Measurements from ENCODE around the gene KCNK5. TPM values are rescaled to one million over a fixed set of nuclear protein-coding genes. Genes with fewer than 3 reads are reported as not detected.

Gene KCNK5
- total and polyA plus RNA-seq, 5 donors = 1.1 to 1.9 (median 1.4) TPM

DNA sequence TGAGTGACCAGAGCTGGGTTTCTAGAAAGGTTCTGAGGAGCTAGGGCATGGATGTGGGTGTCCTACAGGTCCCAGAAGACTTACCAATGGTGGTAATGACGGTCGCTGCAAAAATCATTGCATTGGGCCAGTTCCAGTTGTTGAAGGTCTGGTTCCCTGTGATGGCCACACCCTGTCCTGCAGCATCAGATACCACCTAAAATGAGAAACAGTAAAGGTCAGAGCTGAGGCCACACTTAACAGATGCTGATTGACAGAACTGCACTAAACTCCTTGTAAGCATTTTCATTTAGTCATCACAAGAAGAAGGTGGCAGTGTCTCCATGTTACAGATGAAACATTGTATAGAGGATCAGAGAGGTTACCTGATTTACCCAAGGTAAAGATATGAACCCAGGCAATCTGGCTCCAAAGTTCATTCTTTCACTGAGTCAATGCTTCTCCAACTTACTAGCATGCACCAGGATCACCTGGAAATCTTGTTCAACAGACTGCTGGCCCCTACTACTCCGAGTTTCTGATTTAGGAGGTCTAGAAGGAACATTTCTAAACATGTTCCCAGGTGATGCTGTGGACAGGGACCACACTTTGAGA, 33.4 kb downstream of the KCNK5 start:
- WGBS = 89% methylated on average over 3 of the region's 3 CpGs
- intact Hi-C loops (cut with DNase I) = no loop called here
- no peak for ATAC-seq
- no peaks in the 10 kb centered on the region for H3K4me1 ChIP-seq (ENCODE audit: control insufficient read depth, insufficient read depth, low read length)
- no peaks in the 10 kb centered on the region for H3K9me3 ChIP-seq (ENCODE audit: control insufficient read depth, low read length)
- DNase-seq = no peak
- no peak overlapping the region for H3K27ac ChIP-seq (ENCODE audit: low read length)
- H3K4me3 ChIP-seq (ENCODE audit: low read length) = no peak overlapping the region
- H3K27me3 ChIP-seq (ENCODE audit: control insufficient read depth, insufficient read depth) = no peaks in the 10 kb centered on the region

DNA sequence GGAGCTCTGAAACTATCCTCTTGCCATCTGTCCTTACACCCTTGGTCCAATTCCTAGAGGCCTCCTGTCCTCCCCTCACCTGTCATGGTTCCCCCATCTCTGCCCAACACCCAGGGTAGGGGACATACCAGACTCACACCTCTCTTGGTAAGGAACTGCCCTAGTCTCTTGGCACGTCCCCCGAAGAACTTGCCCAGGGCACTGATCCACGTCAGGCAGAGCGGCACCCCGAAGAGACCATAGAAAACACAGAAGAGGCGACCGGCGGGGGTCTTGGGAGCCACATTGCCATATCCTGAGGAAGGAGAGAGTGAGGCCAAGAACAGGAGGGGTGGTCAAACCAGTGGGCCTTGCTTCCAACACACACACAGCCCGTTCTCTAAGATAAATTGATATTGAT, 34.8 kb downstream of the KCNK5 start:
- H3K4me3 ChIP-seq (ENCODE audit: low read length) = no peak overlapping the region
- intact Hi-C loops (cut with DNase I) = no loop called here
- no peaks in the 10 kb centered on the region for H3K4me1 ChIP-seq (ENCODE audit: control insufficient read depth, insufficient read depth, low read length)
- no peak for ATAC-seq
- no peak for DNase-seq
- 97% methylated on average over 9 of the region's 9 CpGs for WGBS
- no peak overlapping the region for H3K27ac ChIP-seq (ENCODE audit: low read length)
- H3K27me3 ChIP-seq (ENCODE audit: control insufficient read depth, insufficient read depth) = no peaks in the 10 kb centered on the region
- no peaks in the 10 kb centered on the region for H3K9me3 ChIP-seq (ENCODE audit: control insufficient read depth, low read length)

DNA sequence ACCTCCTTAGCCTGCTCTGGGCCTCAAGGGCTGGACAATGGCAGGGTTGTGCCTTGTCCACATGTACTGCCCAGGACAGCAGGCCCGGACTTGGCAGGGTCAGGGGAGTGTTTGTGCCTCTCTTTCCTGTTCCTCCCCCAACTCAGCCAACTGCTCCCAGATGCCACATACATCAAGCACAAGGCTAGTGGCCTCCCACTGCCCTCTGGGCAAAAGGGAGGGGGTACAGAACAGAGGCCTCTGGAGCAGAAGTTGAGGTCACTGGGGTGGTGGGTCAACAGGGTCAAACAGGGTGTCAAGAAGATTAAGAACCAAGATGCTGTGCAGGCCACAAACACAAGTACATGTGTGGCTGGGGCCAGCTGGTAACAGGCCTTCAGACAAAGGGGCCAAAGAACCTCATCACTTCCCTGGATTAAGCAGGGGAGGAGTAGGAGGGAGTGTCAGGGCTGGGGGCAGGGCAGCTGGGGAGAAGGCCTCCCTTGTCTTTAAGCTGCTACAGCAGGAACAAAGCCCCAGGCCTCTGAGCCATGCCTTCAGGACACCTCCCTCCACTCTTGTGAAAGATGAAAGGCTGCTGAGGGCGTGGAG, 36.0 kb downstream of the KCNK5 start:
- Histone ChIP-seq H3K9me3 (ENCODE audit: control insufficient read depth, low read length) (no peaks in the 10 kb centered on the region), H3K27me3 (ENCODE audit: control insufficient read depth, insufficient read depth) (no peaks in the 10 kb centered on the region), H3K27ac (ENCODE audit: low read length) (no peak overlapping the region), H3K4me3 (ENCODE audit: low read length) (no peak overlapping the region), H3K4me1 (ENCODE audit: control insufficient read depth, insufficient read depth, low read length) (no peaks in the 10 kb centered on the region)
- DNase-seq = peak in 1 of 3 donors; percentile 60
- WGBS = 57% methylated on average over 2 of the region's 2 CpGs
- peak in 1 of 2 donors; percentile 14 for ATAC-seq
- intact Hi-C loops (cut with DNase I) = no loop called here

DNA sequence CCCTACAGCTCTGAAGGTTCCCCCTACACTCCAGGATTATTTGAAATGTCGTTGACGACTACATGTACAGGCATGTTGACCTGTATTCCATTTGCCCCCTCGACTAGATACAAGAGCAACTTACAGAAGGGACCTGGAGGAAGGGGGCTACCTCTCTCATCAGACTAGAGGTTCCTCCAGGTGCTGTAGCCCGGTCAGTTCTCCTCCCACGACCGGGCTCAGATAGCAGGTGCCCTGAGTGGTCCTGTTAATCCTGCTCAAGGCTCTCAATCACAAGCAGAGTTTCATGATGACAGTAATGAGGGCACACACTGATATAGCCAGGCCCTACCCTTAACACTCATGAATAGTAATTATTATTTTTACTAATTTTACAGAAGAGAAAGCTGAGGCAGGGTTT, 36.5 kb downstream of the KCNK5 start:
- no peaks in the 10 kb centered on the region for H3K27me3 ChIP-seq (ENCODE audit: control insufficient read depth, insufficient read depth)
- no peak overlapping the region for H3K27ac ChIP-seq (ENCODE audit: low read length)
- no peak overlapping the region for H3K4me3 ChIP-seq (ENCODE audit: low read length)
- no peaks in the 10 kb centered on the region for H3K4me1 ChIP-seq (ENCODE audit: control insufficient read depth, insufficient read depth, low read length)
- no peak for ATAC-seq
- intact Hi-C loops (cut with DNase I) = no loop called here
- WGBS = 69% methylated on average over 6 of the region's 6 CpGs
- H3K9me3 ChIP-seq (ENCODE audit: control insufficient read depth, low read length) = no peaks in the 10 kb centered on the region
- no peak for DNase-seq

DNA sequence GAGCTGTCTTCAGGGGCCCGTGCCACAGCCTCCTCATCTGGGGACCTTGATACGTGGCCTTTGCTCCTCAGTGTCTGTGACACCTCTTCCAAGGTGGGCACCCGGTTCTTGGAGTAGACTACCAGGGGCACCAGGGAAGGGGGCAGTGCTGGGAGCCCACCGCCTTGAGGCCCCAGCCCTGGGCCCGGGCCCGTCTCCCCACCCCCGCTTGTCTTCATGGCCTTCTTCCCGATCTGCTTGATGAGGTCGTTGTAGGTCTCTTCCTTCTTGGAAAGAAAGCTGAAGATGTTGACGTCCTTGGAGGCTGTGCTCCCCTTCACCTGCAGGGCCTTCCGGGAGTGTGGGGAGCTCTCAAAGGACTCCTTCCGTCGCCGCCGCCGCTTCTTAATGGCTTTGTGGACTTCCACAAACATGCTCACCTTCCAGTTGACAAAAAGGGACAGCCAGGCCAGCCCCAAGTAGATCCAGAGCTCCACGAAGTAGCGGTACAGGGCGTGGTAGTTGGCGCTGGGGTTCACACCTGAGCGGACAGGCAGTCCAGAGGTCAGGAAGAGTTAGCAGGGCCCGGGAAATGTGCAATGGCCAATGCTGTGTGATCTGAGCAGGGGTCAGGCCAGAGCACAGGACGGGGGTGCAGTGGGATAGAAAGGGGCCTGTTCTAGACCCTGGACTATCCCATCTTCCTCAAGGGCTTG, 37.9 kb downstream of the KCNK5 start:
- Histone ChIP-seq H3K4me1 (ENCODE audit: control insufficient read depth, insufficient read depth, low read length) (no peaks in the 10 kb centered on the region), H3K27me3 (ENCODE audit: control insufficient read depth, insufficient read depth) (no peaks in the 10 kb centered on the region), H3K4me3 (ENCODE audit: low read length) (no peak overlapping the region), H3K9me3 (ENCODE audit: control insufficient read depth, low read length) (no peaks in the 10 kb centered on the region), H3K27ac (ENCODE audit: low read length) (no peak overlapping the region)
- DNase-seq (no peak), ATAC-seq (no peak)
- intact Hi-C loops (cut with DNase I) = no loop called here
- 93% methylated on average over 23 of the region's 23 CpGs for WGBS

DNA sequence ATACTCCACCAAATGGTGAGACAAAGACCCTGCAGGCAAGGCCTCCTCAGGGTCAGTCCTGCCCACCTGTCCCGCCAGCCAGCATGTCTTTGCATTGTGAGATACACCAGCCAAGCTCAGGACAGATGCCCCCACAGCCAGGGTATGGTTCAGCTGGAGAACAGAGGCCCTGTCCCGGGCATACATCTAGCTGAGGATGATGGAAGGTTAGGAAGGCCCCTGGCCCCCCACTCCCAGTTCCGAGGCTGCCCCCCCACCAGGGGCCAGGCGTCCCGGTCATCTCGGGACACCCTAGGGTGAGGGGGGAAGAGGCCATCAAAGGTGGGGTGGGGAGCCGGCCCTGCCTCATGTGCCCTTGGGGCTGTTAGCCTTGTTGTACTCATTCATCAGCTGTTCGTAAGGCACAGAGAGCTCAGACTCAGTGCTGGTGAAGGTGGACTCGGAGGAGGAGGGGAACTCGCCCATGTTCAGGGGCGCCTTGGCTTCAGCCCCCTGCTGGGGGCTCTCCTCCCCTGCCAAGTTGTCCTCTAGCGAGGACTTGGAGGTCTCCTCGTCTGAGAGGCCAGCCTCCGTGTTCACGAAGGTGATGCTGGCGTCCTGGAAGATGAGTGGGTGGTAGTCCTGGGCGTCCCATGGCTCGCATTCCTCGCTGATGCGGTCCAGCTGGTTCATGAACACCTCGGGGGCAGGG, 38.6 kb downstream of the KCNK5 start:
- ATAC-seq = no peak
- WGBS = 92% methylated on average over 21 of the region's 21 CpGs
- Histone ChIP-seq H3K4me1 (ENCODE audit: control insufficient read depth, insufficient read depth, low read length) (no peaks in the 10 kb centered on the region), H3K27ac (ENCODE audit: low read length) (no peak overlapping the region), H3K4me3 (ENCODE audit: low read length) (no peak overlapping the region), H3K9me3 (ENCODE audit: control insufficient read depth, low read length) (no peaks in the 10 kb centered on the region), H3K27me3 (ENCODE audit: control insufficient read depth, insufficient read depth) (no peaks in the 10 kb centered on the region)
- intact Hi-C loops (cut with DNase I) = no loop called here
- DNase-seq = no peak

DNA sequence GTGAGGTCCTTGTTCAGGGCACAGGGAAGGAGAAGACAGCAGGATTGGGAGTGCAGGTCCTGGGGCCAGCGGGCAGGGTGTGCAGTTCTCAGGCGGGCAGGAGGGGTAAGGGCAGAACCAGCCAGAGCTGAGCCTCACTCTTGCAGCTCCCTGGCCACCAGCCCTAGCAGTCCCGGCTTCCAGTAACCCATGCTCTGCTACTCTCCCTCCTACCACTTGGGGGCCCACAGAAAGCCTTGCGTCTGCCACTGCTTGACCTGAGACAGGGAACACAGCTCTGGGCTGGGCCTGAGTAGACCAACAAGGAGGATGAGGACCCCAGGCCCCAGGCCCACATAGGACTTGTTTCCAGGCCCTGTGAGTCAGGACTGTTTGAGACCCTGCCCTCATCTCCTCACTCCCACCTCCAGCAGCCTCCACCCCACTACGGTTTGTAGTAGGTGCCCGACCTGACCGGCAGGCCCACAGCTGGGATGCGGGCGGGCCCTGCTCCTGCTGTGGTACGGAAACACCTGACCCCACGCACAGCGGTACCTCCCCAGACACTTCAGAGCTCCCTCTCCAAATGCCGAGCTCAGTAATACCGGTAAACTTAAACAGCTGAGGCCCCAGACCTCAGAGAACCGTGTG, 39.2 kb downstream of the KCNK5 start:
- intact Hi-C loops (cut with DNase I) = no loop called here
- 77% methylated on average over 15 of the region's 15 CpGs for WGBS
- Histone ChIP-seq H3K4me1 (ENCODE audit: control insufficient read depth, insufficient read depth, low read length) (no peaks in the 10 kb centered on the region), H3K27me3 (ENCODE audit: control insufficient read depth, insufficient read depth) (no peaks in the 10 kb centered on the region), H3K4me3 (ENCODE audit: low read length) (no peak overlapping the region), H3K9me3 (ENCODE audit: control insufficient read depth, low read length) (no peaks in the 10 kb centered on the region), H3K27ac (ENCODE audit: low read length) (no peak overlapping the region)
- DNase-seq (peak in 1 of 3 donors; percentile 49), ATAC-seq (peak; percentile 49 to 71)

DNA sequence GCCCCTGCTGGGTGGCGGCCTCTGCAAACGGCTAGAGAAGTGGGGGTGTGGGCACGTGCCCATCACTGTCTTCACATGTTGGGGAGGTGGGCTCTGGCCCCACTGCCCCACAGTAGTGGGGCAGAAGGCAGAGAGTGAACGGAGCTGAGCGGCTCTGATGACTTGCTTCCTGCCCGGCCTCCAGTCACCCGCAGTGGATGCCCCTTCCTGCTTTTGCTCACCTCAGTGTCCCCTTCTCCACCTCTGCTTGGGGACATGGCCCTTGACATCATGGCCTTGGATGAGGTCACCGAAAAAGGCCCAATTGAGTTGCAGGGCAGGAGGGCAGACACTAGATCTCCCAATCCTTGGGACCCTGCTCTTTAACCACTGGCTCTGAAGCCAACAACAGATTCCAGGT, 40.1 kb downstream of the KCNK5 start:
- H3K27ac ChIP-seq (ENCODE audit: low read length) = no peak overlapping the region
- no peak for ATAC-seq
- no peak overlapping the region for H3K4me3 ChIP-seq (ENCODE audit: low read length)
- H3K9me3 ChIP-seq (ENCODE audit: control insufficient read depth, low read length) = no peaks in the 10 kb centered on the region
- no peaks in the 10 kb centered on the region for H3K27me3 ChIP-seq (ENCODE audit: control insufficient read depth, insufficient read depth)
- intact Hi-C loops (cut with DNase I) = no loop called here
- WGBS = 81% methylated on average over 8 of the region's 8 CpGs
- H3K4me1 ChIP-seq (ENCODE audit: control insufficient read depth, insufficient read depth, low read length) = no peaks in the 10 kb centered on the region
- DNase-seq = no peak

DNA sequence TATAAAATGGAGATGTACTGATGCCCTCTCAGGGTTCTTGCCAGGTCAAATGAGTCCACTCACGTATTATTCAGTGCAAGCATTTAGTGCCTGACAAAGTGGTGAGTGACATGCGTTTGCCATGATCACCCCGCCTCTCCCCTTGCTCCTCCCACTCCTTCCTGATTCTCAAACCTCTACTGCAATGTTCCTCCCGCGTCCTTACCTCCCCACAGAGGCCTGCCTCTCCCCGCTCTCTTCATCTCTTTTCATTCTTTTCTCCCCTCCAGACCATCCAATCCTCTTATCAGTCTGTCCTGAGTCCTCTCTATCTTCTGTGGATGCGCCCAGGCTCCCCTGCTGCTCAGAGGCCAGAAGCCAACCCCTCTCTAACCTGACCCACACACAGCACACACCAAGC, 40.7 kb downstream of the KCNK5 start:
- intact Hi-C loops (cut with DNase I) = no loop called here
- no peak for DNase-seq
- H3K27ac ChIP-seq (ENCODE audit: low read length) = no peak overlapping the region

DNA sequence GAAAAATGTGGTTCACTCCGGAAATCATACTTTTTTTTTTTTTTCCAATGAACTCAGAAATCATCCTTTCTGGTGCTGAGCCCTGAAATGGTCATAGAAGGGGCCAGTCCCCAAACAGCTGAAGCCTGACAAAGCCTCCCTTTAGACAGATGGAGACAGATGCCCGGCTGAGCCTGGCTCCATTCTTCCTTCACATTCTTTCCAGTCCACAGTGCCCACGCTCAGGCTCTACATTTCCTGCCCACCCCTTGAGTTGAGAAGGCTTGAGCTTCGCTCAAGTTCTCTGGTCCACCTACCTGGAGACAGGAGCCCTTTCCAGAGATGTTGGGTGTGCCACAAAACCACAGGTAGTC, 41.2 kb downstream of the KCNK5 start:
- no peaks in the 10 kb centered on the region for H3K9me3 ChIP-seq (ENCODE audit: control insufficient read depth, low read length)
- no peak overlapping the region for H3K4me3 ChIP-seq (ENCODE audit: low read length)
- ATAC-seq (no peak), DNase-seq (no peak)
- intact Hi-C loops (cut with DNase I) = no loop called here
- no peak overlapping the region for H3K27ac ChIP-seq (ENCODE audit: low read length)
- H3K4me1 ChIP-seq (ENCODE audit: control insufficient read depth, insufficient read depth, low read length) = no peaks in the 10 kb centered on the region
- WGBS = 89% methylated on average over 4 of the region's 4 CpGs
- no peaks in the 10 kb centered on the region for H3K27me3 ChIP-seq (ENCODE audit: control insufficient read depth, insufficient read depth)

More for the DNA sequence above, 40.7 kb downstream of the KCNK5 start:
- no peak for ATAC-seq
- no peaks in the 10 kb centered on the region for H3K4me1 ChIP-seq (ENCODE audit: control insufficient read depth, insufficient read depth, low read length)
- no peak overlapping the region for H3K4me3 ChIP-seq (ENCODE audit: low read length)
- H3K27me3 ChIP-seq (ENCODE audit: control insufficient read depth, insufficient read depth) = no peaks in the 10 kb centered on the region
- no peaks in the 10 kb centered on the region for H3K9me3 ChIP-seq (ENCODE audit: control insufficient read depth, low read length)
- 53% methylated on average over 7 of the region's 7 CpGs for whole genome bisulfite sequencing
